PC-3 (cell line): ENCODE data around the gene KCNJ5.

ENCODE experiments used
- EZH2 ChIP-seq: fragments of 300-600 bp; sonication (generic); IDR thresholded peaks from one replicate; pipeline ENCODE4 v1.6.1; 2017; ENCODE audit warnings: antibody characterized with exemption, mild to moderate bottlenecking, low read length; ENCODE audit not compliant: unreplicated experiment
- TF ChIP-seq, protein P1 (sequence below): fragments of 300-600 bp; sonication (generic); conservative IDR thresholded peaks from 2 replicates; pipeline ENCODE4 v1.5.1; 2017; ENCODE audit warnings: antibody characterized with exemption, low read depth, mild to moderate bottlenecking, low read length

GRCh38 chr11:128928400-128928799 is 37.2 kb downstream of the KCNJ5 start:
- TF ChIP-seq, protein P1, sequence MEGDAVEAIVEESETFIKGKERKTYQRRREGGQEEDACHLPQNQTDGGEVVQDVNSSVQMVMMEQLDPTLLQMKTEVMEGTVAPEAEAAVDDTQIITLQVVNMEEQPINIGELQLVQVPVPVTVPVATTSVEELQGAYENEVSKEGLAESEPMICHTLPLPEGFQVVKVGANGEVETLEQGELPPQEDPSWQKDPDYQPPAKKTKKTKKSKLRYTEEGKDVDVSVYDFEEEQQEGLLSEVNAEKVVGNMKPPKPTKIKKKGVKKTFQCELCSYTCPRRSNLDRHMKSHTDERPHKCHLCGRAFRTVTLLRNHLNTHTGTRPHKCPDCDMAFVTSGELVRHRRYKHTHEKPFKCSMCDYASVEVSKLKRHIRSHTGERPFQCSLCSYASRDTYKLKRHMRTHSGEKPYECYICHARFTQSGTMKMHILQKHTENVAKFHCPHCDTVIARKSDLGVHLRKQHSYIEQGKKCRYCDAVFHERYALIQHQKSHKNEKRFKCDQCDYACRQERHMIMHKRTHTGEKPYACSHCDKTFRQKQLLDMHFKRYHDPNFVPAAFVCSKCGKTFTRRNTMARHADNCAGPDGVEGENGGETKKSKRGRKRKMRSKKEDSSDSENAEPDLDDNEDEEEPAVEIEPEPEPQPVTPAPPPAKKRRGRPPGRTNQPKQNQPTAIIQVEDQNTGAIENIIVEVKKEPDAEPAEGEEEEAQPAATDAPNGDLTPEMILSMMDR, result no peak
- no peak for TF ChIP-seq EZH2
